WTC11 (cell line): ENCODE results near the gene MYH11.

Experiments
- ATF2 ChIP-seq: sonication (generic); formaldehyde crosslinking; IDR thresholded peaks from 2 replicates; pipeline ENCODE4 v1.8.1; 2022; ENCODE audit warnings: low read depth, missing genetic modification reagents, borderline replicate concordance
- CREM ChIP-seq: sonication (generic); formaldehyde crosslinking; IDR thresholded peaks from 2 replicates; pipeline ENCODE4 v1.8.1; 2022; ENCODE audit warnings: mild to moderate bottlenecking, missing genetic modification reagents, moderate library complexity
- CTCF ChIP-seq: fragments of 200-600 bp; IDR thresholded peaks from 2 replicates; pipeline ENCODE4 v1.8.0; 2022; ENCODE audit warnings: antibody characterized with exemption
- E2F5 ChIP-seq: sonication (generic); formaldehyde crosslinking; IDR thresholded peaks from 2 replicates; pipeline ENCODE4 v1.8.1; 2022; ENCODE audit warnings: mild to moderate bottlenecking, moderate library complexity, missing genetic modification reagents
- ESRRA ChIP-seq: sonication (generic); formaldehyde crosslinking; IDR thresholded peaks from 2 replicates; pipeline ENCODE4 v1.8.1; 2022; ENCODE audit warnings: mild to moderate bottlenecking, missing genetic modification reagents, borderline replicate concordance
- GABPB1 ChIP-seq: sonication (generic); formaldehyde crosslinking; IDR thresholded peaks from 2 replicates; pipeline ENCODE4 v1.8.1; 2023; ENCODE audit warnings: mild to moderate bottlenecking, missing genetic modification reagents
- NFATC4 ChIP-seq: fragments of 250-450 bp; sonication (Bioruptor Pico); IDR thresholded peaks from 2 replicates; pipeline ENCODE4 v1.9.0; 2021; ENCODE audit warnings: mild to moderate bottlenecking
- SP1 ChIP-seq: sonication (generic); formaldehyde crosslinking; conservative IDR thresholded peaks from 2 replicates; pipeline ENCODE4 v1.8.1; 2022; ENCODE audit warnings: missing genetic modification reagents
- USF2 ChIP-seq: sonication (generic); formaldehyde crosslinking; IDR thresholded peaks from 2 replicates; pipeline ENCODE4 v1.8.1; 2023; ENCODE audit warnings: mild to moderate bottlenecking, missing genetic modification reagents, moderate library complexity
- ZBTB43 ChIP-seq: sonication (generic); formaldehyde crosslinking; IDR thresholded peaks from 2 replicates; pipeline ENCODE4 v1.8.1; 2023; ENCODE audit warnings: mild to moderate bottlenecking, missing genetic modification reagents
- ZNF425 ChIP-seq: fragments of 250-450 bp; sonication (Bioruptor Pico); conservative IDR thresholded peaks from 2 replicates; pipeline ENCODE4 v1.9.0; 2021; ENCODE audit warnings: mild to moderate bottlenecking

GRCh38 chr16:15701367-15701766, 155.5 kb downstream of the MYH11 start:
- TF ChIP-seq CTCF: no peak
- TF ChIP-seq CREM (CRISPR knock-in tag): no peak
- no peak for TF ChIP-seq NFATC4 (CRISPR knock-in tag)
- no peak for TF ChIP-seq E2F5 (CRISPR knock-in tag)
- no peak for TF ChIP-seq ESRRA
- no peak for TF ChIP-seq ATF2 (CRISPR knock-in tag)
- no peak for TF ChIP-seq USF2 (CRISPR knock-in tag)
- TF ChIP-seq ZNF425 (CRISPR knock-in tag): no peak
- TF ChIP-seq ZBTB43 (CRISPR knock-in tag): no peak
- TF ChIP-seq SP1: no peak
- TF ChIP-seq GABPB1 (CRISPR knock-in tag): no peak
